ENCODE results near the gene CDH15.

CDH15 gene

GRCh38 chr16:89141884-89142267 lies 29.7 kb upstream of the CDH15 start:
- no peak for DNase-seq

DNA sequence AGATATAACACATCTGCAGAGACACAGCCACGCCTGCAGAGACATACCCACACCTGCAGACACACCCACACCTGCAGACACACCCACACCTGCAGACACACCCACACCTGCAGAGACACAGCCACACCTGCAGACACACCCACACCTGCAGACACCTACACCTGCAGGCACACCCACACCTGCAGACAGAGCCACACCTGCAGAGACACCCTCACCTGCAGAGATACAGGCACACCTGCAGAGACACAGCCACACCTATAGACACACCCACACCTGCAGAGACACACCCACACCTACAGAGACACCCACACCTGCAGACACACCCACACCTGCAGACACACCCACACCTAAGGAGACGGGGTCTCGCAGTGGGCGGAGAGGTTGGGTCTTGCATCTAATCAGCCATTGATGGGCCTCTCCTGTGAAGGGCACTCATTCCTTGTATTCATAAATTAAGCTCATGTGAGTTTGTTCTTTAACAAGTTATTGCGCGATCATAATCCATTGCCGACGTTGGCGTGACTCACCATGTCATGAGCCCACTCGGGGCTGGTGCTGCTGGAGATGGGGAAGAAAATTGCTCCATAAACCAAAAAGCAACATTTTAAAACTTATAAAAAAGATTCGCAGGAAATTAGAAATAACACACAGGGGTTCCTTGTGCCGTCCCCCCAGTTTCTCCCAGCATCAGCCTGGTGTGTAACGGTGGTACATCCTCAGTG lies 28.9 kb upstream of the CDH15 start:
- DNase-seq, result no peak

GRCh38 chr16:89143201-89143741 lies 28.3 kb upstream of the CDH15 start:
- DNase-seq, result no peak

DNA sequence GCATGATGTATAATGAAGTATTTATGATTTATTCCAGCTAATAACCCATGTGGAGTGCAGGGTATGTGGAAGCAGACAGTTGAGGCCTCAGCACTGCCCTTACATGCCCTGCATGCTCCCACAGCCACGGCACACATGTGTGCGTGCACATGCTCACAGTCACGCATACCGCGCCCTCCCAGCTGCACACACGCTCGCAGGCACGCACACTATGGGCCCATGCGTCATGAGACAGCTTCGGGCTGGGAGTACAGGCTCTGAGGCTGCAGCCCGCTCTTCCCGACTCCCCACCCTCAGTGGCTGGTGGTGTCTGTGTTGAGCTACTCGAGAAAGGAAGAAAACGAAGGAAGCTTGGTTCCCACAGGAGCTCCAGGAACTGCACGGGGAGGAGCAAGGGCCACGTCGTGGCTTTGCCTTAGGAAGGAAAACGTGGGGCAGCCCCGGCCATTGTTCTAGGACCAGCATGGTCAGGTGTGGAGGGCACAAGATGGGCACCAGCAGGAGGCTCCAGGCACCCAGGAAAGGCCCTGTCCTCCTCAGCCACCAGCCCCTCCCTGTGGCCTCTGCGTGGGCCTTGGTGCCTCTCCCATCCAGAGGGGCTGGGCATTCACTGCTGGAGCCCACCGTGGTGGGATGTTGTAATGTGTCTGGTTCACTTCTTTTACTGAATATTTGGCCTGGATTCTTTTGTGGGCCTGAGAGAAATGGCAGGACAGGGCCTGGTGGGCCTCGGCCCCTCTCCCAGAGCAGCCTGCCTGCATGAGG lies 27.5 kb upstream of the CDH15 start:
- DNase-seq, result no peak

GRCh38 chr16:89144681-89145080 lies 26.9 kb upstream of the CDH15 start:
- no peak for DNase-seq

DNA sequence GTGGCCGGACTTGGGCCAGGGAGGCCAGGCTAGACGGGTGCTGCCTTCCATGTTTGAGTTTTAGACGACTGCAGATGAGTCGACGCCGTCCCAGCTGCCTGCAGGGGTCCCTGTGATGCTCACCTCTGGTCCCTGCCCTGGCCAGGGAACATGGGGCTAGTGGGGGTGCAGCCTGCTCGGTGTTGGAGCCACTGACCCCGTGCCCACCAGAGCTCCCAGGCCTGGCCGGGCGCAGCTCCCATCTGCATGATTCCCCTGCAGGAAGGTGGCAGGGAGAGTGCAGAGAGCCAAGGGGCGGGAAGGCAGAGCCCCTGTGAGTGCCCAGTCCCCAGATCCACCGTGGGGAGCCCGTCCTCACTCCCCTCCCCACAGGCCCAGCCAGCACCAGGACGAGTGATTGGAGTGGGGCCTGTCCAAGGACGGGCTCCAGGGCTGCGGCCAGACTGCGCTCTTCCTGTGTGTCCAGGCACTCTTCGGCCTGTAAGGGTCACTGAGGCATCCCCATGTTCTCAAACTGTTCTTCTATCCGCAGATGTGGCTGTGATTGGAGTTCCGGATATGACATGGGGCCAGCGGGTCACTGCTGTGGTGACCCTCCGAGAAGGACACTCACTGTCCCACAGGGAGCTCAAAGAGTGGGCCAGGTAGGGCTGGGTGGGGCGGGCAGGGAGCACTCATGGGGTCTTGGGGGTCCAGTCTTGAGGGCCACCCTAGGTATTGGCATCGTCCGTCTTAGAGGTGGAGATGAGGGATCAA lies 26.0 kb upstream of the CDH15 start:
- no peak for DNase-seq

DNA sequence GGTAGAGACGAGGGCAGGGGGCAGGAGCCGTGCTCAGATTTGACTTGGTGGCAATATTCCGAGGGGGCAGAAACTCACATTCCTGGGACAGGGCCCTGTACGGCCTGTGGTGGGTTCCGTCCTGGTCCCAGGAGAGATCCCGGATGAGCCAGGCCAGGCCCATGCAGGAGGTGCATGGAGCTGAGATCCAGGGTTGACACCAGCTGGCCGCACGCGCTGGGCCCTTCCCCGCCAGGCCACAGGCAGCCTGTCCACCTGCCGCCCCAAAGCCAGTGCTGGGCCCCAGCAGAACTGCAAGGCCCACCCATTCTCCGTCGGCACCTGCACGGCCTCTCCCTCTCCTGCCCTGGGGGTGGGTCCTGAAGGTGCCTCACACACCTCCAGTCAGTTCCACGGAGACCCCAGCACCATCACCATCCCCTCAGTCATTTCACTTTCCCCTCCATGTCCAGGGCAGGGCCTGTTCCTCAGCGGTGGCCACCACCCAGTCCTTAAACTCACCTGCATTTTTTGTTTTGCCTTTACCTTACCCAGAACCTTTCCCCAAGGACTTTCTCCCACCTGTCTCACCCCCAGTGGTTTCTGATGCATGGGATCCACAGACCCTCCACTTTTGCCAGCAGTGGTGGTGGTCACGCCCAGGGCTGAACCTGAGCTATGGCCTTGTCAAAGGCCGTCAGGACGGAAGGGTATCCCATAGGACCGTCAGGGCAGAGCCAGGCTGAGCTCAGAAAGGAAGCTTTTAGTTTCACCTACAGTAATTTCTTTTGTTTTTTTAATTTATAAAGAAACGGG lies 25.1 kb upstream of the CDH15 start:
- no peak for DNase-seq

- no peak for DNase-seq
These were observed 24.3 kb upstream of the CDH15 start for GRCh38 chr16:89147085-89147817.

DNA sequence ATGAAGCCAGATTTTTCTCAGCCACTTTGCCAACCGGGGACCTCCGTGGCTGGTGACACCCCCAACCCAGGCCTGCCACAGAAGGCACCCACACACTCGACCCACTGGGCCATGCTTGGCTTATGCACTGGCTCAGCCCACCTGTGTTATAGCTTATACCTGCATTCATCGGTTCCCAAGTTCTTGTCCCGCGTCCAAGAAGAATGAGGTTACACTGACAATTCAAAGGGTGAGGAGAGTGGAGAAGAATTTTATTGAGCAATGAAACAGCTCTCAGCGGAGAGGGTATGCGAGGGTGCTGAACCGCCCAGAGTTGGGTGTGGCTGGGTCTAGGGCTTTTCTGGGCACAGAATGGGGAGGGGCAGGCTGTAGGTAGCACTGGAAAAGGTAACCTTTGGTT lies 22.2 kb upstream of the CDH15 start:
- no peak for DNase-seq

- no peak for DNase-seq
These were observed 21.3 kb upstream of the CDH15 start for GRCh38 chr16:89150090-89150835.

DNA sequence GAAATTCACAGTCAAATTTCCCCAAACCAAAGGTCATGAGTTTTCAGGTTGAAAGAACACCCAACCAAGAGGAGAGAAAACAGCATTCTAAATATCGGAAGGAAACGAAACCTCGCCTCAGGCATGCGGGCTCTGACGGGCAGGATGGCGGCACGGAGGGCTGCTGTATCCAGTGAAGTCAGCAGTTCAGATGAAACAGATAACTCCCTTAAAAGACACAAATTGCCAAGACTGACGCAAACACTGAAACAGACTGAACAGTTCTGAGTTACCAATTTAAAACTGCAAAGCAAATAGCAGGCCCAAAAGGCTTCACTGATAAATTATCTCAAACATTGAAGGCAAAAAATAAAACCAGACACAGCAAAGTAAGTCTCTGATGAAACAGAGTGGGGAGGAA lies 20.6 kb upstream of the CDH15 start:
- no peak for DNase-seq

DNA sequence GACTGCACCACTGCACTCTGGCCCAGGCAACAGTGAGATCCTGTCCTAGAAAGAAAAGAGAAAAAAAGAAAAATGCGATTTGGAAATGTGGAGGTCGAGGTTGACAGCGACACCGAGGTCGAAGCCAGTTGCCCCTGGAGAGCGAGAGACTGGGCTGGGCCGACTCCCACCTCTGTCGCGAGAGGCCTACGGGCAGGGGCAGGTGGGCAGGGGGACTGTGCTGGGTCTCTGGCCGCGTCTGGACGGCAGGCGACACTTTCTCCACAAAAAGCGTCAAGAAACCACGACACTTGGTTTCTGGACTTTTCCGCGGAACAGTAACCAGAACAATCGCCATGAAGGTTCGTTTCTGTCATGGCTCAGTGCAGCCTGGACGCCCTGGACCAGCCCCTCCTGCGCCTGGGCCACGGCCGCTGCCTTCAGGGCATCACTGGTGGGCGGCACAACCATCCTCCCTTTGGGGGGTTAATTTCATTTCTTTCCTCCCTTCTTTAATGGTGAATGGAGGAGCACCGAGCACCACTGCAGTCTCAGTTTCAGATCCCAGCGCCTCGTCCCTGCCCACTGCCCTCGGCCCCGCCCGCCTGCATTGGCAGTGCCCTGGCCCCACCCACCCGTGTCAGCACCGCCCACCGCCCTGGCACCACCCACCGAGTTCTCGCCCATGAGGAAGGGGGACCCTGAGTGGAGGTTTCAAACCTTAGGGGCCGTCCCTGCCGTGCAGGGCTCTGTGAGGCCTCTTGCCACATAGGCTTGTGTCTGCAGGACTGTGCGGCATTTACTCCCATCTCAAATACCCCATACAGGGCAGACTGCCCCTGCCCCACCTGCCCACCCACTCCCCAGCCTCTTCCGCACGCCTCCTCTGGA lies 18.5 kb upstream of the CDH15 start:
- no peak for DNase-seq

DNA sequence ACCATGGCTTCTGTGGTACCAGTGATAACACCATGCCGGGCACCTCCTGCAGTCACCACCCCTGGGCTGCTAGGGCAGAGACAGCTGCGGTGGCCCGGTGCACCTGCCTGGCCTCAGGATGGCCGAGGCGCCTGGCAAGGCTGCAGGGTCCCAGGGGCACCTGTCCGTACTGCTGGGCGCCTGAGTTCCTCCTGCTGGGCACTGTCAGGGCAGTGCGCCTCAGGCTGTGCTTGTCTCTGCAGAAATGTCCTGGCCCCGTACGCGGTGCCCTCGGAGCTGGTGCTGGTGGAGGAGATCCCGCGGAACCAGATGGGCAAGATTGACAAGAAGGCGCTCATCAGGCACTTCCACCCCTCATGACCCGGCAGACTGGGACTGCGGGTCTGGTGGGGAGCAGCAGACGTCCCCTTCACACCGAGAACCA lies 17.7 kb upstream of the CDH15 start:
- DNase-seq, result no peak

GRCh38 chr16:89154390-89155183 lies 17.0 kb upstream of the CDH15 start:
- no peak for DNase-seq

DNA sequence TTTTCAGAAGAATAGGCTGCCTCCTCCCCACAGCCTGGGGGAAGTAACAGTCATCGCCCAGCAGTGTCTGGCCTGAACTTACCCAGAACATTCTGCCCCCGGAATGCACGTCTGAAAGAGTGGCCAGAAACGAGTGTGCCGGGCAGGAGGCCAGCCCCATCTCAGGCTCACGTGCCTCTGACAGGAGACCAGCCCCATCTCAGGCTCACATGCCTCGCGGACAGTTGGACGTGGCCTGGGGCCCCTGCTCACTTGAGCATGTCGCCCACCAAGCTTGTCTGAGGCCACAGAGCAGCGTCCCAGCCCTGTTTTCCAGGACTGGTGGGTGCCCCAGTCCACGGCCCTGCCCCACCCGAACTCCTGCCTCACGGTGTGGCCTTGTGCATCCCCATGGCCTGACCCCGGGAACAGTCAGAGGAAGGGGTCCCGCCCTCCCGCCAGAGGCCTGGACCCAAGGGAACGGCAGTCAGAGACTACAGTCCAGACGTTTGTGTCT lies 16.3 kb upstream of the CDH15 start:
- no peak for DNase-seq

GRCh38 chr16:89155851-89156739 lies 15.5 kb upstream of the CDH15 start:
- no peak for DNase-seq

DNA sequence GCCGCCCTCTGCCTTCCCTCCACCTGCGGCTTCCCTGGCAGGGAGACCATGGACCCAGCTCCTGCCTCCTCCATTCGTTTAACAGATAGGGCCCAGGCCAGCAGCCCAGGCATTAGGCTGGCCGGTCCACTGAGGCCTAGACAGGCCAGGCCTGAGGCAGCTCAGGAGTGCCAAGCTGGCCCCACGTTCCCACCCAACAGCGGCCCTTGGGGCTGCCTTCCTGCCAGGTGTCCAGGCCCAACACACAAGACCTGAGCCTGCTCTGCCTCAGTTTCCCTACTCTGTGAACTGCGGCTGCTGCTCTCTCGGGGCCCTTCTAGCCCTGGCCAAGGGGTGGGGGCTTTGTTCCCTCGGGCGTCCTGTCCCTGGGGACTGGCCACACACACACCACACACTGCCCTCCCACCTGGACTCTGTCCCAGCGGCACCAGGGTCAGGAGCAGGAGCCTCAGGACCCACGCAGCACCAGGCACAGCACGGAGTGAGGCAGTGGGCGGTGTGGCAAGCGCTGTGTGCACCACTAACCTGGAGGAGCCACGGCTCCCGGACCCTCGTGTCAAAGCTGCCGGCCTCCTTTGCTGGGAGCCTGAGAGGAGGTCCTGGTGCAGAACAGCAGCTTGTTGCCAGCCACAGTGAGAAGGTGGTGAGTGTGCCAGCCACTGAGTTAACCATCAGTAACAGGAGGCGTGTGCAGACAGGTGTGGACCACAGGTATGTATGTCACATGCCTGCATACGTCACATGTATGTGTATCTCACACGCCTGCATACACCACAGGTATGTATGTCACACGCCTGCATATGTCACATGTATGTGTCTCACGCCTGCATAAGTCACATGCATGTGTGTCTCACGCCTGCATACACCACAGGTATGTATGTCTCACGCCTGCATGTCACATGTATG lies 14.6 kb upstream of the CDH15 start:
- no peak for DNase-seq
